HepG2 (cell line): ENCODE measurements around the gene NSD1. TPM values are rescaled to one million over a fixed set of nuclear protein-coding genes. Genes with fewer than 3 reads are reported as not detected.

Experiments
- ADNP ChIP-seq: sonication (generic); formaldehyde crosslinking; IDR thresholded peaks from 2 replicates; pipeline ENCODE4 v1.4.0; 2020; ENCODE audit warnings: missing genetic modification reagents
- ATF2 ChIP-seq: sonication (generic); formaldehyde crosslinking; IDR thresholded peaks from 2 replicates; pipeline ENCODE4 v1.4.0; 2020; ENCODE audit warnings: missing genetic modification reagents
- CBFB ChIP-seq: sonication (generic); formaldehyde crosslinking; IDR thresholded peaks from 2 replicates; pipeline ENCODE4 v1.4.0; 2020; ENCODE audit warnings: missing genetic modification reagents
- CREM ChIP-seq, 2 experiments: sonication (generic) in 1 of 2; formaldehyde crosslinking in 1 of 2; IDR thresholded peaks; 2 replicates each; pipeline versions ENCODE4 v1.4.0 to v1.6.1; 2016 to 2020; ENCODE audit warnings: antibody characterized with exemption in 1 of 2, mild to moderate bottlenecking in 1 of 2, missing genetic modification reagents in 1 of 2
- E2F5 ChIP-seq: sonication (generic); formaldehyde crosslinking; conservative IDR thresholded peaks from 2 replicates; pipeline ENCODE4 v1.4.0; 2020; ENCODE audit warnings: missing genetic modification reagents
- ETV5 ChIP-seq: IDR thresholded peaks from 2 replicates; pipeline ENCODE4 v1.6.1; 2018; ENCODE audit warnings: missing biosample characterization, missing genetic modification reagents, inconsistent platforms, borderline replicate concordance
- IKZF5 ChIP-seq: IDR thresholded peaks from 2 replicates; pipeline ENCODE4 v1.6.1; 2018; ENCODE audit warnings: missing genetic modification reagents, mild to moderate bottlenecking, missing compliant biosample characterization
- KDM5A ChIP-seq: fragments of 200-600 bp; sonication (generic); IDR thresholded peaks from 2 replicates; pipeline ENCODE4 v1.7.0; 2018; ENCODE audit warnings: antibody characterized with exemption, mild to moderate bottlenecking, low read length, borderline replicate concordance
- KLF11 ChIP-seq: IDR thresholded peaks from 2 replicates; pipeline ENCODE4 v1.6.1; 2016; ENCODE audit warnings: missing compliant biosample characterization
- NFIB ChIP-seq: sonication (generic); formaldehyde crosslinking; IDR thresholded peaks from 2 replicates; pipeline ENCODE4 v1.9.0; 2021; ENCODE audit warnings: missing genetic modification reagents, mild to moderate bottlenecking, borderline replicate concordance
- RARA ChIP-seq: IDR thresholded peaks from 2 replicates; pipeline ENCODE4 v1.6.1; 2016; ENCODE audit warnings: missing genetic modification reagents, missing compliant biosample characterization
- SCMH1 ChIP-seq: sonication (generic); formaldehyde crosslinking; IDR thresholded peaks from 2 replicates; pipeline ENCODE4 v1.9.0; 2021; ENCODE audit warnings: missing genetic modification reagents, mild to moderate bottlenecking, borderline replicate concordance
- SMC3 ChIP-seq: IDR thresholded peaks from 2 replicates; pipeline ENCODE4 v1.6.1; 2011; ENCODE audit warnings: low read length, improper control_type of control experiment
- SNAI1 ChIP-seq: sonication (generic); formaldehyde crosslinking; IDR thresholded peaks from 2 replicates; pipeline ENCODE4 v1.5.0; 2020; ENCODE audit warnings: mild to moderate bottlenecking, missing genetic modification reagents, borderline replicate concordance
- TOE1 ChIP-seq: sonication (generic); formaldehyde crosslinking; IDR thresholded peaks from 2 replicates; pipeline ENCODE4 v1.4.0; 2020; ENCODE audit warnings: mild to moderate bottlenecking, missing genetic modification reagents
- YEATS4 ChIP-seq: sonication (generic); formaldehyde crosslinking; IDR thresholded peaks from 2 replicates; pipeline ENCODE4 v1.4.0; 2020; ENCODE audit warnings: missing genetic modification reagents, borderline replicate concordance
- ZNF335 ChIP-seq: sonication (generic); formaldehyde crosslinking; IDR thresholded peaks from 2 replicates; pipeline ENCODE4 v1.4.0; 2020; ENCODE audit warnings: missing genetic modification reagents
- ZNF564 ChIP-seq: sonication (generic); formaldehyde crosslinking; IDR thresholded peaks from 2 replicates; pipeline ENCODE4 v1.8.1; 2023; ENCODE audit warnings: mild to moderate bottlenecking, missing genetic modification reagents
- ZNF773 ChIP-seq: sonication (generic); formaldehyde crosslinking; IDR thresholded peaks from 2 replicates; pipeline ENCODE4 v1.4.0; 2020; ENCODE audit warnings: missing genetic modification reagents, borderline replicate concordance
- ZNF891 ChIP-seq: sonication (generic); formaldehyde crosslinking; IDR thresholded peaks from 2 replicates; pipeline ENCODE4 v1.5.0; 2020; ENCODE audit warnings: mild to moderate bottlenecking, missing genetic modification reagents
- polyA plus RNA-seq, 8 experiments: library from polyadenylated mRNA; depleted of rRNA in 3 of 8; stranded (reverse) in 7 of 8; unstranded in 1 of 8; fragments of >200 nt; fragmentation: Illumina TruSeq in 4 of 8; extraction: Trizol in 4 of 8; gene quantifications; 2 replicates each; pipeline versions ENCODE4 v1.2.1 to v1.2.3, GENCODE V29; 2011 to 2016; ENCODE audit warnings: low read depth in 4 of 8, missing spikeins in 1 of 8, mixed read lengths in 1 of 8; ENCODE audit not compliant: insufficient read depth in 1 of 8
- total RNA-seq, 5 experiments: library from RNA; depleted of rRNA; stranded (reverse); fragments of >200 nt; fragmentation: Illumina TruSeq; extraction: Trizol; gene quantifications; 2 replicates each; pipeline ENCODE4 v1.2.3, GENCODE V29; 2016; ENCODE audit warnings: low read depth in 1 of 5
- TF ChIP-seq, protein P1 (sequence below): IDR thresholded peaks from 2 replicates; pipeline ENCODE4 v1.6.1; 2012; ENCODE audit warnings: inconsistent platforms
- TF ChIP-seq, protein P2 (sequence below): sonication (generic); formaldehyde crosslinking; IDR thresholded peaks from 2 replicates; pipeline ENCODE4 v1.8.0; 2022; ENCODE audit warnings: mild to moderate bottlenecking, missing genetic modification reagents, borderline replicate concordance
- TF ChIP-seq, protein P3 (sequence below): sonication (generic); formaldehyde crosslinking; IDR thresholded peaks from 2 replicates; pipeline ENCODE4 v1.5.0; 2020; ENCODE audit warnings: mild to moderate bottlenecking, missing genetic modification reagents, borderline replicate concordance

The NSD1 gene
- total and polyA plus RNA-seq, 2 of the 13 experiments (the other 11 are each of a cell fraction or from before 2014, with no cell fraction given), result 0.01 to 0.09 TPM

- TF ChIP-seq TOE1, result peak; percentile 26; the same call in 1 of the 2 replicates
- TF ChIP-seq, protein P1, sequence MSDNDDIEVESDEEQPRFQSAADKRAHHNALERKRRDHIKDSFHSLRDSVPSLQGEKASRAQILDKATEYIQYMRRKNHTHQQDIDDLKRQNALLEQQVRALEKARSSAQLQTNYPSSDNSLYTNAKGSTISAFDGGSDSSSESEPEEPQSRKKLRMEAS, result peak; percentile 88
- no peak for TF ChIP-seq SCMH1 (CRISPR knock-in tag)
- no peak for TF ChIP-seq NFIB (CRISPR knock-in tag)
- no peak for TF ChIP-seq ZNF335 (CRISPR knock-in tag)
- no peak for TF ChIP-seq ADNP (CRISPR knock-in tag)
- TF ChIP-seq ZNF891 (CRISPR knock-in tag), result peak; percentile 62; the same call in 1 of the 2 replicates
- TF ChIP-seq CBFB (CRISPR knock-in tag), result no peak
- TF ChIP-seq ETV5 (CRISPR knock-in tag), result peak; percentile 35; the same call in 1 of the 2 replicates
- TF ChIP-seq ZNF773 (CRISPR knock-in tag), result no peak
- no peak for TF ChIP-seq SNAI1 (CRISPR knock-in tag)
- TF ChIP-seq E2F5 (CRISPR knock-in tag), result no peak
- TF ChIP-seq KDM5A, result no peak
- no peak for TF ChIP-seq RARA (CRISPR knock-in tag)
- TF ChIP-seq KLF11 (CRISPR knock-in tag), result no peak
- TF ChIP-seq IKZF5 (CRISPR knock-in tag), result no peak
- peak; percentile 77; the same call in 1 of the 2 replicates for TF ChIP-seq ZNF564
- TF ChIP-seq SMC3, result no peak
- peak; percentile 51; the same call in 1 of the 2 replicates for TF ChIP-seq YEATS4
- no peak for TF ChIP-seq ATF2 (CRISPR knock-in tag)
- TF ChIP-seq, protein P2, sequence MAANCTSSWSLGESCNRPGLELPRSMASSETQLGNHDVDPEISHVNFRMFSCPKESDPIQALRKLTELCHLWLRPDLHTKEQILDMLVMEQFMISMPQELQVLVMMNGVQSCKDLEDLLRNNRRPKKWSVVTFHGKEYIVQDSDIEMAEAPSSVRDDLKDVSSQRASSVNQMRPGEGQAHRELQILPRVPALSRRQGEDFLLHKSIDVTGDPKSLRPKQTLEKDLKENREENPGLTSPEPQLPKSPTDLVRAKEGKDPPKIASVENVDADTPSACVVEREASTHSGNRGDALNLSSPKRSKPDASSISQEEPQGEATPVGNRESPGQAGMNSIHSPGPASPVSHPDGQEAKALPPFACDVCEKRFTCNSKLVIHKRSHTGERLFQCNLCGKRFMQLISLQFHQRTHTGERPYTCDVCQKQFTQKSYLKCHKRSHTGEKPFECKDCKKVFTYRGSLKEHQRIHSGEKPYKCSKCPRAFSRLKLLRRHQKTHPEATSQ (CRISPR knock-in tag), result peak; percentile 84
- TF ChIP-seq CREM (IDR thresholded peaks at IDR 0.05), result no peak
- TF ChIP-seq CREM (CRISPR knock-in tag; IDR thresholded peaks at IDR 0.05), result no peak
- TF ChIP-seq, protein P3, sequence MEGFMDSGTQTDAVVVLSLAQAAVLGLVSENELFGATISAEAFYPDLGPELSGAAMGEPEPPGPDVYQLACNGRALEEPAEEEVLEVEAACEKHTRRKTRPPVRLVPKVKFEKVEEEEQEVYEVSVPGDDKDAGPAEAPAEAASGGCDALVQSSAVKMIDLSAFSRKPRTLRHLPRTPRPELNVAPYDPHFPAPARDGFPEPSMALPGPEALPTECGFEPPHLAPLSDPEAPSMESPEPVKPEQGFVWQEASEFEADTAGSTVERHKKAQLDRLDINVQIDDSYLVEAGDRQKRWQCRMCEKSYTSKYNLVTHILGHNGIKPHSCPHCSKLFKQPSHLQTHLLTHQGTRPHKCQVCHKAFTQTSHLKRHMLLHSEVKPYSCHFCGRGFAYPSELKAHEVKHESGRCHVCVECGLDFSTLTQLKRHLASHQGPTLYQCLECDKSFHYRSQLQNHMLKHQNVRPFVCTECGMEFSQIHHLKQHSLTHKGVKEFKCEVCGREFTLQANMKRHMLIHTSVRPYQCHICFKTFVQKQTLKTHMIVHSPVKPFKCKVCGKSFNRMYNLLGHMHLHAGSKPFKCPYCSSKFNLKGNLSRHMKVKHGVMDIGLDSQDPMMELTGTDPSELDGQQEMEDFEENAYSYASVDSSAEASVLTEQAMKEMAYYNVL, result peak; percentile 43; the same call in 1 of the 2 replicates
These were observed 27.7 kb upstream of the NSD1 start (continued) for GRCh38 chr5:177105691-177106476.
